Erythroblast (primary cell): Measurements from ENCODE around the gene HSPA12A.

Experiments
- GATA1 ChIP-seq: IDR thresholded peaks from 2 replicates; pipeline ENCODE4 v1.6.1; 2011; ENCODE audit warnings: low read depth, mild to moderate bottlenecking, control low read depth, low read length, moderate library complexity
- POLR2A ChIP-seq: IDR thresholded peaks from 2 replicates; pipeline ENCODE4 v1.6.1; 2011; ENCODE audit warnings: mild to moderate bottlenecking, low read length

GRCh38 chr10:116765648-116766081 lies 23.3 kb upstream of the HSPA12A start:
- TF ChIP-seq POLR2A (no peak), GATA1 (no peak)
